BJ (cell line): ENCODE data around the gene SNX12. TPM values are rescaled to one million over a fixed set of nuclear protein-coding genes. Genes with fewer than 3 reads are reported as not detected.
A peak's percentile ranks its signal among the peaks of the same experiment; 100 is the strongest.

ENCODE experiments used
- CTCF ChIA-PET: fragments of 350-600 bp; formaldehyde crosslinking; extraction: SDS; loops from one replicate; lab custom pipeline; 2021; ENCODE audit warnings: antibody characterized with exemption, inconsistent platforms; lab: Yijun Ruan, JAX
- POLR2A ChIA-PET: fragments of 300-600 bp; sonication (Branson Sonifier 250); formaldehyde crosslinking; extraction: SDS; loops from one replicate; lab custom pipeline; 2021; ENCODE audit warnings: antibody characterized with exemption; lab: Charles Lee
- DNase-seq: peaks from one replicate; pipeline ENCODE4 v3.0.0-alpha.2; 2011; ENCODE audit warnings: low read depth
- H3K27me3 ChIP-seq: 2 replicates; pipeline ENCODE4 v1.6.0; 2011; ENCODE audit warnings: low read length; ENCODE audit not compliant: control insufficient read depth, insufficient read depth
- H3K36me3 ChIP-seq: 2 replicates; pipeline ENCODE4 v1.5.1; 2011; ENCODE audit warnings: low read length; ENCODE audit not compliant: control insufficient read depth, insufficient read depth
- H3K4me3 ChIP-seq: 2 replicates; pipeline ENCODE4 v1.5.1; 2011; ENCODE audit warnings: low read depth, mild to moderate bottlenecking, control low read depth, low read length
- polyA plus RNA-seq: library from polyadenylated mRNA; depleted of rRNA; stranded (reverse); fragments of >200 nt; gene quantifications from 2 replicates; pipeline ENCODE4 v1.2.3, GENCODE V29; 2011
- TF ChIP-seq, protein P1 (sequence below): IDR thresholded peaks from 2 replicates; pipeline ENCODE4 v1.5.1; 2011; ENCODE audit warnings: low read depth, mild to moderate bottlenecking, control low read depth, inconsistent platforms, low read length, moderate library complexity; ENCODE audit not compliant: insufficient read depth

Gene SNX12
- polyA plus RNA-seq, 1 experiment, result 82.5 TPM

GRCh38 chrX:71096760-71097032 is 28.6 kb upstream of the SNX12 start:
- POLR2A ChIA-PET, result no interaction called here

GRCh38 chrX:71095981-71096759 is 28.0 kb upstream of the SNX12 start:
- ChIA-PET POLR2A (no interaction called here), CTCF (interaction anchor here (0.7 kb wide), 1 partner anchor 8 kb away, joined by 3 read pairs; no protein-coding TSS in a partner anchor)
- TF ChIP-seq, protein P1, sequence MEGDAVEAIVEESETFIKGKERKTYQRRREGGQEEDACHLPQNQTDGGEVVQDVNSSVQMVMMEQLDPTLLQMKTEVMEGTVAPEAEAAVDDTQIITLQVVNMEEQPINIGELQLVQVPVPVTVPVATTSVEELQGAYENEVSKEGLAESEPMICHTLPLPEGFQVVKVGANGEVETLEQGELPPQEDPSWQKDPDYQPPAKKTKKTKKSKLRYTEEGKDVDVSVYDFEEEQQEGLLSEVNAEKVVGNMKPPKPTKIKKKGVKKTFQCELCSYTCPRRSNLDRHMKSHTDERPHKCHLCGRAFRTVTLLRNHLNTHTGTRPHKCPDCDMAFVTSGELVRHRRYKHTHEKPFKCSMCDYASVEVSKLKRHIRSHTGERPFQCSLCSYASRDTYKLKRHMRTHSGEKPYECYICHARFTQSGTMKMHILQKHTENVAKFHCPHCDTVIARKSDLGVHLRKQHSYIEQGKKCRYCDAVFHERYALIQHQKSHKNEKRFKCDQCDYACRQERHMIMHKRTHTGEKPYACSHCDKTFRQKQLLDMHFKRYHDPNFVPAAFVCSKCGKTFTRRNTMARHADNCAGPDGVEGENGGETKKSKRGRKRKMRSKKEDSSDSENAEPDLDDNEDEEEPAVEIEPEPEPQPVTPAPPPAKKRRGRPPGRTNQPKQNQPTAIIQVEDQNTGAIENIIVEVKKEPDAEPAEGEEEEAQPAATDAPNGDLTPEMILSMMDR, result no peak
- Histone ChIP-seq H3K27me3 (no peaks in the 10 kb centered on the region; the same call in 1 of the 2 replicates), H3K36me3 (no peaks in the 10 kb centered on the region), H3K4me3 (peak overlapping the region; percentile 66)
- no peak for DNase-seq

More at GRCh38 chrX:71096760-71097032, 28.6 kb upstream of the SNX12 start:
- Histone ChIP-seq H3K4me3 (peak overlapping the region; percentile 66), H3K36me3 (no peaks in the 10 kb centered on the region), H3K27me3 (no peaks in the 10 kb centered on the region; the same call in 1 of the 2 replicates)
- no peak for DNase-seq
- TF ChIP-seq, protein P1, result no peak
- CTCF ChIA-PET, result no interaction called here

- no peaks in the 10 kb centered on the region; the same call in 1 of the 2 replicates for H3K27me3 ChIP-seq
- ChIA-PET CTCF (interaction anchor here (0.7 kb wide), 1 partner anchor 9 kb away, joined by 3 read pairs; no protein-coding TSS in a partner anchor), POLR2A (no interaction called here)
- TF ChIP-seq, protein P1, result no peak
- H3K4me3 ChIP-seq, result peak within 1 kb of the TSS; percentile 66
- DNase-seq, result peak; percentile 30
- no peaks in the 10 kb centered on the region for H3K36me3 ChIP-seq
These were observed 27.4 kb upstream of the SNX12 start, which contains the start of gene FOXO4 for GRCh38 chrX:71095555-71095980. Gene FOXO4 (plus strand): TSS chrX:71095851. CDS start chrX:71096529, 678 bp downstream.

DNA sequence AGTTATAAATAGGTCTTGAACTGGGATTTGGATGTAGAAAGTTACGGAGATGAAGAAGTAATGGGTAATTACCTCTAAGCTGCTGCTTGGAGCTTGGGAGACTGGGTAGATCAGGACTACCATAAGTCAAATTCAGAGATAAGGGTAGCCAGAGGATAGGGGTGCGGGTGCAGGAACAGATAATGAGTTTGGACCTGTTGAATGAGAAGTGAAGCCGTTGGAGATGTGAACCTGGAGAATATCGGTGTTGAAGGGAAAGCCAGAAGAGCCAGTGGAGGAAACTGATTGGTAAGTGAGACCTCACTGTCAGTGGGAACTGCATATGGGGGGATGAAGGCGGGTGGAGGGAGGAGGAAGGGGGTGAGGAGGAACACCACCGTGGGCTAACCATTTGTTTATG is 26.9 kb upstream of the SNX12 start:
- no peaks in the 10 kb centered on the region for H3K36me3 ChIP-seq
- POLR2A ChIA-PET, result no interaction called here
- TF ChIP-seq, protein P1, result no peak
- H3K27me3 ChIP-seq, result no peaks in the 10 kb centered on the region; the same call in 1 of the 2 replicates
- CTCF ChIA-PET, result no interaction called here
- peak overlapping the region; percentile 66 for H3K4me3 ChIP-seq
- DNase-seq, result no peak

DNA sequence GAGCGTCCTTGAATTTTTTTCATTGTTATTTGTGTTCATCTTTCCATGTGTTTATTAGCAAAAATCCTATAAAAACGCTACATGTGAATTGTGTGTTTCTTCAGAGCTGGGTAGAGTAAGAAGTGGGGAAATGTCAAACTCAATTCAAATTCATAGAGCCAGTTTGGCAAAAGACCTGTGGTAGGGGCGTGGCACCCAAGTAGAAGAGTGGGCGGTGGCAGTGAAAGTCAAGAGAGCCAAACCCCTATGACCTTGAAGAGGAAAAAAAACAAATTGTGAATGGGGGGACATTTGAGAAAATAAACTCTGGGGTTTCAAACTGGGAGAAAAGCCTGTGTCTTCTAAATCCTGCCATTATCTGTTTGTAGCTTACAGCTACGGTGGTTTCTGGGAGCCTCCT is 23.1 kb upstream of the SNX12 start:
- H3K4me3 ChIP-seq, result no peak overlapping the region
- CTCF ChIA-PET, result interaction anchor here (1.1 to 1.4 kb wide), 3 partner anchors 10 to 38 kb away, joined by 3 to 6 read pairs (median 3); no protein-coding TSS in a partner anchor
- no peaks in the 10 kb centered on the region for H3K36me3 ChIP-seq
- DNase-seq, result no peak
- no peaks in the 10 kb centered on the region for H3K27me3 ChIP-seq
- POLR2A ChIA-PET, result no interaction called here
- TF ChIP-seq, protein P1, result no peak
